HG03280 (cell line): ENCODE measurements around the gene KCNQ2.

Experiments used
- ATAC-seq: cut with Tn5 transposase; IDR thresholded peaks from one replicate; pipeline ENCODE4 v1.9.1; 2021; ENCODE audit warnings: mild to moderate bottlenecking, moderate library complexity; ENCODE audit not compliant: unreplicated experiment

Gene KCNQ2

DNA sequence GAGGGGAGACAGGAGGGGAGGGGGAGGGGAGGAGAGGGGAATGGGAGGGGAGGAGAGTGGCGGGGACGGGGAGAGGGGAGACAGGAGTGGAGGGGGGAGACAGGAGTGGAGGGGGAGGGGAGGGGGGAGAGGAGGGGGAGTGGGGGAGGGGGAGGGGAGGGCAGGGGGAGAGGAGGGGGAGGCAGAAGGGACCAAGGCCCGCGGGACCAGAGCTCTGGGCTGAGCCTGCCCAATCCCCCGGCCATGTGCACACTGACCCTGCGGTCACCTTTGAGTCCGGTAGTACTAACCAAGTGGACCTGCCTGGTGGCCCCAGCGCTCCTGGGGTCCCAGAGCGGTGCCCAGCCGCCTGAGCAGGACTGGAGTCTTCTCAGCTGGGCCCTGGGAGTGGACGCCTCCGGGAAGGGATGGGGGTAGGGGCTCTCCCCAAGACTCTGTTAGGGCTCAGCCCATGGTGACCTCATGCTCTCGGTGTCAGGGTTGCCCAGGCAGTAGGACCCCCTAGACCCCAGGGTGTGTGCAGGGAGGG, 471 bp upstream of the KCNQ2 start:
- no peak for ATAC-seq

GRCh38 chr20:63471717-63471980, 806 bp downstream of the KCNQ2 start:
- ATAC-seq = no peak

DNA sequence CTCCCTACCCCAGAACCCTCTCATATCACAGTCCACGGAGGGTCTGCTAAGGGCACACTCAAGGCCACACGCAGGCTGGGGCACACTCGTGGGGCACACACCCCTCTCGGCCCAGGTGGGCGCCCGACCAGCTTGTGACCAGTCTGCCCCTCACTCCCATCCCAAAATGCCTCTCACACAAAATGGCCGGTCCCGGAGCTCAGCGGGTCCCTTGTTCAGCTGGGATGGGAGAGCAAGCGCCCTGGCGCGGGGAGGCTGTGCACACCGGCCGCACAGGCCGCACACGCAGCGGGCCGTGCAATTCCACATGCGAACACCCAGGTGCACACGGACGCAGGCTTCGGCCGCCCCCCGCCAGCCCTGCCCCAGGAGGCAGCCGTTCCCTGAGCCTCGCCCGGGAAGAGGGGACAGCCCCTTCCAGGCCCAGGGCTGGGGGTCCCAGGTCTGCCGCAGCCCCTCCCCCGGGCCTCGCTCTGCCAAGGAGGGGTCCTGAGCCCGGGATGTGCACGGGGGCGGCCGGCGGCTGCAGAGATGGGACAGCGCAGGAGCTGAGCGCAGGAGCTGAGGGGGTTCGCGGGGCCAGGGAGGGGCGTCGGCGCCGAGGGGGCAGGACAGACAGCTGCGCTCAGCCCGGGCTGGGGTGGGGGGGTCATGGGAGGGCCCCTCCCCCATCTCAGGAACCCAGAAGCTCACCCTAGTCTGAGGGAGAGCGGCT, 1.3 kb downstream of the KCNQ2 start:
- ATAC-seq = no peak

- ATAC-seq = no peak
These were observed 2.0 kb downstream of the KCNQ2 start for GRCh38 chr20:63470410-63470809.

DNA sequence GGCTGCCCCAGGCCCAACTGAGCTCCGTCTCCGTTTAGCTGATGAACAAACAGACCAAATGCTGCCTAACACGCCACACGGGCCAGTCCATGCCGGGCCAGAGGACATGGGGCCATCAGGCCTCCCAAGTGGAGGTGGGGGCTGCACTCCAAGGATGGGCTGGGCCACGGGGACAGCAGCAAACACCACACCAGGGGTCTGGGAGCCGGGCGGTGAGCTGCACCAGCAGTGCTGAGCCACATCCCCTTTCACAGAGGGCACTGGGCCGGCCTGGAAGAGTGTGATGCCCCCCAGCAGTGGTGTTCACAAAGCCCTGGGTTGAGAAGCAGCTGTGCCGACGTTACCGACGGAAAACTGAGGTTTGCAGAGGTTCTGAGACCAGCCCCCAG, 2.7 kb downstream of the KCNQ2 start:
- ATAC-seq = no peak

DNA sequence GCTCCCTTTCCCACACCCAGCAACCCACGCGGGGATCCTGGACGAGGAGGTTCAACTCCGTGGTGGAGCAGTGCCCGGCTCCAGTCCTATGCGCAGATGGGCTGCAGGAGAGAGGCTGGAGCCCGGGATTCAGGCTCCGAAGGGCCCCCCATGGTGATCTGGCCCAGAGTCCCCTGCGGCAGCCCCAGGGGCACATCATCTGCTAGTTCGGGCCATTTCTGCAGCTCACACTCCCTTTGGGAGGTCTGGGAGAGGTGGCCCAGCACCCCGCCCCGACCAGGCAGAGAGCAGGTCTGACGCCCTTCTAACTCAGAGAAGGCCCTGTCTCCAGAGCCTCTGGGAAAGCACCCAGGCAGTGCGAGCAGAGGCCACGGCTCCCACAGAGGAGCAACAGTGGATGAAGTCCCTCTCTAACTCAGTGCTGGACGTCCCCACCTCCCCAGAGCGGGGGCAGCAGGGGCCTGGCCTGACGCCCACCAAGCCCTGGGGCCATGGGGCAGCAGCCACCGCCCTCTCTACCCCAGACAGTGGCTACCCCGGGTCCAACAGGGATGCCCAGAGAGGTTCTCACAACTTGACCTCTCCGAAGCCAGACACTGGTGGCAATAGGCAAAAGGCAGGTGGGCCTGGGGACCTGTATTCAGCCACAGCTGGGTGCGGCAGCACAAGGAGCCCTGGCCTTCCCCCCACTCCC, 3.3 kb downstream of the KCNQ2 start:
- ATAC-seq = no peak

- no peak for ATAC-seq
These were observed 4.0 kb downstream of the KCNQ2 start for GRCh38 chr20:63468421-63468820.

DNA sequence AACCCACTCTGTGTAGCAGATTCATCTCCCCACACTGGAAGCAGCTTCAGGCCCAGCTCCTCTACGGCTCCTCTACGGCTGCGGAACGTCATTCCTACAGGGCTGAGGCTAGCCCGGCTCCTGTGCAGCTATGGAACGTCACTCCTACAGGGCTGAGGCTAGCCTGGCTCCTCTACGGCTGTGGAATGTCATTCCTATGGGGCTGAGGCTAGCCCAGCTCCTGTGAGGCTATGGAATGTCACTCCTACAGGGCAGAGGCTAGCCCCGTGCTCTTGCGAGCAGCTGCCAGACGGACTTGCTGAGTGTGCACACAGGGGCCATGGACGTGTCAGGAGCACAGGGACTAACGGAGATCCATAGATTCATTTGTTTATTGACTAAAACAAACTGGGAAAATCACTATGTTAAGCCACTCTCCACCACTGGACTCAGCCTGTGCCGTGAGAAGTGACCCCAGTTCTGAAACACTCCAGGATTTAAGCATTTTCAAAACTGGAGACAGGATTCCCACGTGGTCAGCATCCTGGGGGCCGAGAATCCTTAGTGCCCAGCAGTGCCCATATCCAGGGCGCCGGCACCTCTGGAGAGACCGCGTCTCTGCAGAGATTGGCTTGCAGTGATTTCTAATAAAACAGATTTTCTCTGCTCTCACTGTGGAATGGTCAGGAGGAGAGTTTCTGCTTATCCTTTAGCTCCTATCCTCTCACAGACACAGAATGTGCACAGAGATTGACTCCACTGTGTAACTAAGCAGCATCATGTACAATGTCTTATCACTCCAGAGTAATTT, 5.0 kb downstream of the KCNQ2 start:
- no peak for ATAC-seq

DNA sequence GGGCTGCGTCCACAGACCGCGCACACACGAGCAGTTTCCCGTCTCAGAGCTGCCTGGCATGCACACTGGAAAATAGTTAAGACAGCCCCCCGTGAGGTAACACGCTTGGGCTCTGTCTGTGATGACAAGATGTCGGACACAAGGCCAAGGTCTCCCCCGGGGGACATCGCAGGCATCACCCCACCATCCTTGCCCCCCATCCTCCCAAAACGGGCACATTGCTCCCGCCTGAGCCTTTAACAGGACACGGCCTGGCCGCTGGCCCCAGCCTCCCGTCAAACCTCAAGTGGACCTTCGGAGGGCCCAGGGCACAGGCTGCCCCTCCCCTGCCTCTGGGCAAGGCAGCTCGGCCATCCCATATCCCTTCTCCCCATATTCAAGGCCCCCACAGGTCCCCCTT, 5.6 kb downstream of the KCNQ2 start:
- no peak for ATAC-seq

DNA sequence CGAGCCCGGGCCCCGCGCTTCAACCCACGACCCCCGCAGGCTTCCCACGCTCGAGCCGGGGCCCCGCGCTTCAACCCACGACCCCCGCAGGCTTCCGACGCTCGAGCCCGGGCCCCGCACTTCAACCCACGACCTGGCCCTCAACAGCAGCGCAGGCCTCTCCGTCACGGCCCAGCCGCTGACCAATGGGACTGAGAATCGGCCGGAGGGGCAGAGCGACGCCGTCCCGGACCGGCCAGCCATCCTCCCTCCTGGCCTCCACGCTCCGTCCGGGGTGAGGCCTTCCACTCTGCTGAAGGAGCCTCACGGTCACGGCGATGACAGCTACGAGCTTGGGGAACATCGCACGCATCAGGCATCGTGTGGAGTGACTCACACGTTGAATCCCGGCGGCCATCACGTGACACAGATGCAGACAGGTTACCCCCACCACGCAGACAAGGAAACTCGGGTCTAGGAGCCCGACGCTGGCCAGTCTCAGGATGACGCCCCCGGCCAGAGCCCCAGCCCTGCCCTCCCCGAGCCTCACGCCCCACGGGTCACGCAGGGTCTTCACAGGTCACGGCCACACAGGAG, 6.1 kb downstream of the KCNQ2 start:
- ATAC-seq = no peak

GRCh38 chr20:63465380-63466249, 6.8 kb downstream of the KCNQ2 start:
- no peak for ATAC-seq

GRCh38 chr20:63464289-63464635, 8.2 kb downstream of the KCNQ2 start:
- no peak for ATAC-seq

GRCh38 chr20:63463400-63464288, 8.8 kb downstream of the KCNQ2 start:
- no peak for ATAC-seq

DNA sequence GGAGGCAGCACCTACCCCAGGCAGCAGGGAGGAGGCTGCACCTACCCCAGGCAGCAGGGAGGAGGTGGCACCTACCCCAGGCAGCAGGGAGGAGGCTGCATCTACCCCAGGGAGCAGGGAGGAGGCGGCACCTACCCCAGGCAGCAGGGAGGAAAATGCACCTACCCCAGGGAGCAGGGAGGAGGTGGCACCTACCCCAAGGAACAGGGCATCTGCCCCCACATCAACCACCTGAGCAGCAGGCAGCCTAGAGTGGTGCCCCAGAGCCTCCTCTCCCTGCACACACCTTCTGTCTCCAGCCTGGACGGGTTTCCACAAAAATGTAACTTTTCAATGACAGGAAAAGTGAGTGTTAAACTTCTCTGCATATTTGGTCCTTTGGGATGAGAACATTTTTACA, 10.2 kb downstream of the KCNQ2 start:
- no peak for ATAC-seq

DNA sequence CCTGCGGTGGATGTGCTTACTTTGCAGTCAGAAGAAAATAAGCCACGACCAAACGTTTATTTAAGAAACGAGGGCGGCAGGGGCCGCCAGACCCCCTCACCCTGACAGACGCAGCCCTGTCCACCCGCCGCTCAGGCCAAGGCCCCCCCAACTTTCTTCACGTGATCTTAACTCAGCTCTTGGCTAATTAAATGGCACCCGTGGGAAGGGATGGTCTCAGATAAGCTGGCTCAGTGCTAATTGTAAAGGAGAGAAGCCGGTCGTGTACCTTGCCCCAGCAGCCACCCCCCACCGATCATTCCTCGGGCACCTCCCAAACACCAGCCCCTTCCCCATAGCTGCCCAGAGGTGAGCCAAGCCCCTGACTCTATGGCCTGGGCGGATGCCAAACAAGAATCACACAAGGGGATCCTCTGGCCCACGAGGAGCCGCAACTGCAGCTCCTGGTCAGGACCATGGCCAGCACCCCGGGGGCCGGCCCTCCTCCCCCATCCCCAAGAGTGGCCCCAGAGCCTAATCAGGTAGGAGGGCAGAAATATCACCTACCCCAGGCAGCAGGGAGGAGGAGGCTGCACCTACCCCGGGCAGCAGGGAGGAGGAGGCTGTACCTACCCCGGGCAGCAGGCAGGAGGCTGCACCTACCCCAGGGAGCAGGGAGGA, 11.2 kb downstream of the KCNQ2 start:
- ATAC-seq = no peak

DNA sequence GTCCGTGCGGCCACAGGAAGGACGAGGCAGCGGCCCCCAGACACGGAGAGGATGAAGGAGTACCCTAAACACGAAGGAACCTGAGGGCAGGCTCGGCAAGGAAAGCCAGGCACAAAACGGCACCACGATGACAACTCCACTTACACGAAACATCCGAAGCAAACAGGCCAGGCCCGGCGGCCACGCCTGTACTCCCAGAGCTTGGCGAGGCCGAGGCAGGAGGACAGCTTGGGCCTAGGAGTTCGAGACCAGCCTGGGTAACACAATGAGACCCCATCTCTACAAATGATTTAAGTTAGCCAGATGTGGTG, 13.4 kb downstream of the KCNQ2 start:
- no peak for ATAC-seq

DNA sequence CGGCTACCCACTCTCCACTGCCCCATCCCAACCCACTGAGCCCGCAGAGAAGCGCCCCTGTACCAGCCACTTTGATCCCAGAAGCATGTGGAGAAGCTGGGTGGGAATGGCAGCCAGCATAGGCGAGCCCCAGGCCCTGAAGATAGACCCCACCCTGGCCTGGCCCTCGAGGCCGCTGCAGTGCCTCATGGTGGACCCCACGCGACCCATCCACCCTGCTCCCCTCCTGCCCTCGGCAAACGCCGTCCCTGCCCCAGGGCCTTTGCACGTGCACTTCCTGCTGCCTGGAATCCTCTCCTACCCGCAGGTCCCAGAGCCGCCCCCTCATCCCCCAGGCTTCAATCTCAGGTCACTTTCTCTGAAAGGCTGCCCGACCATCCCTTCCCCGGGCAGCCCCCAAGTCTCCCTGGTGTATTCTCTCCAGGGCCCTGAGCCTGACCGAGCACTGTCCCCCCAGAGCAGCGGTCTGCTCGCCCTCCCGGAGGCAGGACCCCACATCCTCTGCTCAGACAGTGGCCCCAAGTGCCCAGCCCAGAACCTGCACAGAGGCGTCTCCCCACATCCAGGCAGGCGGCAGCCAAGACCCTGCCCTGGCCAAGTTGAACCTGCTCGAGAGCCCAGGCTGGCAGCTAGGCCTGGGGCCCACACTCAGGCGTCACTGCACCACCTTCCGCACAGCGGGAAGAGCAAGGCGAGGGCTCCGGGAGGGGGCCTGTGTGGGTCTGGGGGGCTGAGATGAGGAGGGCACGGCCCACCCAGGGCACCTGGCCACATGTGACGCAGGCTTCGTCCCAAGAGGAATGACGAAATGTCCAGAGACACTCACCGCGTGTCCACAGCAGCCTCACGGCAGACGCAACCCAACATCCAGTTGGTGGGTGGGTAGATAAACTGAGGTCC, 14.0 kb downstream of the KCNQ2 start:
- no peak for ATAC-seq

- no peak for ATAC-seq
These were observed 14.7 kb downstream of the KCNQ2 start for GRCh38 chr20:63457737-63458136.
